A549 (cell line): ENCODE results near the gene EML4. TPM values are rescaled to one million over a fixed set of nuclear protein-coding genes. Genes with fewer than 3 reads are reported as not detected.

ENCODE experiments used
- ATAC-seq, 2 experiments: fragments of 200-7000 bp in 1 of 2; fragments of >200 bp in 1 of 2; cut with Nextera tagmentation in 1 of 2; cut with Tn5 transposase in 1 of 2; 3 replicates each; pipeline versions ENCODE4 v1.8.0 to v1.9.1; 2018 to 2020; ENCODE audit warnings: mild to moderate bottlenecking in 1 of 2, moderate library complexity in 1 of 2
- CTCF ChIA-PET: fragments of 300-600 bp; sonication (Branson Sonifier 250); formaldehyde crosslinking; extraction: SDS; loops from one replicate; lab custom pipeline; 2021; ENCODE audit warnings: antibody characterized with exemption, inconsistent platforms; lab: Yijun Ruan, JAX
- POLR2A ChIA-PET: fragments of 350-600 bp; formaldehyde crosslinking; extraction: SDS; loops from one replicate; lab custom pipeline; 2021; ENCODE audit warnings: antibody characterized with exemption, inconsistent platforms; lab: Yijun Ruan, JAX
- DNase-seq, 2 experiments: peaks; one replicate each; pipeline versions ENCODE4 v3.0.0 to v3.0.0-alpha.2; 2011 to 2016; ENCODE audit warnings: low read depth in 1 of 2, low spot score in 1 of 2
- FAIRE-seq: peaks from 2 replicates; lab custom pipeline; 2011; peaks lifted over from hg19 to GRCh38; lab: Jason Lieb, UNC
- H3K27ac ChIP-seq, 2 experiments: fragments of >200 bp; sonication (Bioruptor Twin); formaldehyde crosslinking; 3 replicates each; pipeline ENCODE4 v1.5.1; 2016 to 2017
- H3K4me1 ChIP-seq: fragments of >200 bp; sonication (Bioruptor Twin); formaldehyde crosslinking; 3 replicates; pipeline ENCODE4 v1.6.1; 2016
- H3K4me2 ChIP-seq: fragments of >200 bp; sonication (Bioruptor Twin); formaldehyde crosslinking; 3 replicates; pipeline ENCODE4 v1.6.1; 2016
- H3K4me3 ChIP-seq: fragments of >200 bp; sonication (Bioruptor Twin); formaldehyde crosslinking; 3 replicates; pipeline ENCODE4 v1.5.1; 2016
- H3K9me3 ChIP-seq: fragments of >200 bp; sonication (Bioruptor Twin); formaldehyde crosslinking; 3 replicates; pipeline ENCODE4 v1.6.1; 2016
- CBX2 ChIP-seq: fragments of 200-600 bp; sonication (generic); IDR thresholded peaks from 2 replicates; pipeline ENCODE4 v1.6.1; 2016; ENCODE audit warnings: low read depth, mild to moderate bottlenecking, borderline replicate concordance
- CTCF ChIP-seq: fragments of >200 bp; sonication (Bioruptor Twin); formaldehyde crosslinking; IDR thresholded peaks from 3 replicates; pipeline ENCODE4 v1.5.1; 2016
- ELK1 ChIP-seq: fragments of 150-350 bp; IDR thresholded peaks from 2 replicates; pipeline ENCODE4 v1.6.1; 2014; ENCODE audit warnings: low read depth, mild to moderate bottlenecking, low read length
- EP300 ChIP-seq, 2 experiments: fragments of >200 bp; sonication (Bioruptor Twin); formaldehyde crosslinking; IDR thresholded peaks; 2 replicates in 1 of 2; 3 replicates in 1 of 2; pipeline ENCODE4 v1.6.1; 2016 to 2017
- FOXS1 ChIP-seq: fragments of 250-450 bp; sonication (Bioruptor Pico); IDR thresholded peaks from 2 replicates; pipeline ENCODE4 v1.5.0; 2020; ENCODE audit warnings: mild to moderate bottlenecking, moderate library complexity
- GATA3 ChIP-seq: IDR thresholded peaks from 2 replicates; pipeline ENCODE4 v1.6.1; 2012; ENCODE audit warnings: borderline replicate concordance
- HES2 ChIP-seq: fragments of >200 bp; sonication (Bioruptor Twin); formaldehyde crosslinking; IDR thresholded peaks from 2 replicates; pipeline ENCODE4 v1.6.1; 2016
- HEYL ChIP-seq: fragments of 250-450 bp; sonication (Bioruptor Pico); IDR thresholded peaks from 2 replicates; pipeline ENCODE4 v1.8.0; 2021; ENCODE audit warnings: mild to moderate bottlenecking, moderate library complexity
- JUN ChIP-seq, 2 experiments: fragments of >200 bp; sonication (Bioruptor Twin); formaldehyde crosslinking; IDR thresholded peaks; 2 replicates in 1 of 2; 3 replicates in 1 of 2; pipeline ENCODE4 v1.6.1; 2016 to 2017
- MYC ChIP-seq: IDR thresholded peaks from 2 replicates; pipeline ENCODE4 v1.6.1; 2012; ENCODE audit warnings: mild to moderate bottlenecking, inconsistent platforms, low read length, improper control_type of control experiment, borderline replicate concordance
- NFE2L2 ChIP-seq: fragments of 150-350 bp; conservative IDR thresholded peaks from 2 replicates; pipeline ENCODE4 v1.6.1; 2014; ENCODE audit warnings: low read length
- NPAS2 ChIP-seq: fragments of 250-450 bp; sonication (Bioruptor Pico); IDR thresholded peaks from 2 replicates; pipeline ENCODE4 v1.8.0; 2022; ENCODE audit warnings: mild to moderate bottlenecking, moderate library complexity, borderline replicate concordance
- NR3C1 ChIP-seq: fragments of >200 bp; sonication (Bioruptor Twin); formaldehyde crosslinking; IDR thresholded peaks from 3 replicates; pipeline ENCODE4 v1.6.1; 2017
- PHF8 ChIP-seq: fragments of 200-600 bp; sonication (generic); IDR thresholded peaks from 2 replicates; pipeline ENCODE4 v1.6.1; 2016; ENCODE audit warnings: low read depth, mild to moderate bottlenecking, antibody characterized with exemption, moderate library complexity, borderline replicate concordance
- RAD21 ChIP-seq, 2 experiments: fragments of >200 bp in 1 of 2; sonication (Bioruptor Twin) in 1 of 2; formaldehyde crosslinking in 1 of 2; IDR thresholded peaks in 1 of 2; conservative IDR thresholded peaks in 1 of 2; 2 replicates in 1 of 2; 3 replicates in 1 of 2; pipeline ENCODE4 v1.6.1; 2012 to 2018; ENCODE audit warnings: inconsistent platforms in 1 of 2
- RARB ChIP-seq: fragments of 250-450 bp; sonication (Bioruptor Pico); IDR thresholded peaks from 2 replicates; pipeline ENCODE4 v1.8.0; 2021; ENCODE audit warnings: mild to moderate bottlenecking, moderate library complexity
- RCOR1 ChIP-seq: fragments of 150-350 bp; IDR thresholded peaks from 2 replicates; pipeline ENCODE4 v1.6.1; 2014; ENCODE audit warnings: antibody characterized with exemption, low read length, low read depth
- SMC3 ChIP-seq: fragments of >200 bp; sonication (Bioruptor Twin); formaldehyde crosslinking; IDR thresholded peaks from 3 replicates; pipeline ENCODE4 v1.6.1; 2018; ENCODE audit warnings: inconsistent platforms
- WGBS: methylation state at CpG from one replicate; pipeline ENCODE4 v1.1.6; 2017; ENCODE audit errors: missing lambda C conversion rate; 5-methylcytosine and 5-hydroxymethylcytosine counted together
- polyA plus RNA-seq, 4 experiments: library from polyadenylated mRNA; depleted of rRNA in 3 of 4; stranded (reverse); fragments of >200 nt; fragmentation: RNase III in 1 of 4; extraction: RNeasy Plus Mini Kit Qiagen cat#74134 plus additional on column Dnase treatment in 1 of 4; gene quantifications; 2 replicates in 3 of 4; 3 replicates in 1 of 4; pipeline ENCODE4 v1.2.3, GENCODE V29; 2011 to 2017

Gene EML4
- polyA plus RNA-seq, 2 of the 4 experiments (the other 2 are of a cell fraction): 34.6 to 130 TPM

- TF ChIP-seq CTCF: no peak
- no peak for TF ChIP-seq HEYL
- TF ChIP-seq MYC: no peak
- 0 out of 5 replicates have a peak, but pooled peaks of 1 of the 2 experiments have one; percentile 1 for TF ChIP-seq RAD21 (conservative IDR thresholded peaks at IDR 0.05 in 1 of 2, IDR thresholded peaks at IDR 0.05 in 1 of 2)
Measured at GRCh38 chr2:42169874-42170521, 845 bp downstream of the EML4 start (continued).

GRCh38 chr2:42170619-42171395, 1.7 kb downstream of the EML4 start:
- no peaks in the 10 kb centered on the region for H3K9me3 ChIP-seq
- no peak for DNase-seq
- no peak for FAIRE-seq
- CTCF ChIA-PET: interaction anchor here (0.9 to 2.6 kb wide), 6 partner anchors 10 to 84 kb away, joined by 3 to 12 read pairs (median 3); no protein-coding TSS in a partner anchor
- TF ChIP-seq JUN (IDR thresholded peaks at IDR 0.05) (no peak), GATA3 (no peak), NFE2L2 (no peak), CBX2 (no peak), NPAS2 (CRISPR knock-in tag) (no peak), RARB (CRISPR knock-in tag) (no peak), HES2 (no peak), RCOR1 (no peak), FOXS1 (CRISPR knock-in tag) (no peak), PHF8 (no peak), EP300 (IDR thresholded peaks at IDR 0.05) (no peak), ELK1 (no peak)
- peaks cover 29% of the 10 kb centered on the region for H3K4me1 ChIP-seq
- peak overlapping the region; percentile 71 for H3K4me3 ChIP-seq
- H3K4me2 ChIP-seq: peak overlapping the region; percentile 77
- no peak for ATAC-seq
- POLR2A ChIA-PET: interaction anchor here (1.0 to 2.1 kb wide), 2 partner anchors 29 to 38 kb away, joined by 6 to 7 read pairs; no protein-coding TSS in a partner anchor
- peak overlapping the region in 1 of 2 experiments; percentile 94; a peak in 3 of 6 replicates for H3K27ac ChIP-seq
- 68% methylated on average over 9 of the region's 9 CpGs for WGBS

GRCh38 chr2:42171396-42171980, 2.3 kb downstream of the EML4 start:
- CTCF ChIA-PET: interaction anchor here (0.9 to 2.6 kb wide), 4 partner anchors 10 to 85 kb away, joined by 3 to 12 read pairs (median 3); no protein-coding TSS in a partner anchor
- DNase-seq: no peak

More at GRCh38 chr2:42171396-42171980, 2.3 kb downstream of the EML4 start:
- Histone ChIP-seq H3K27ac (peak overlapping the region in 1 of 2 experiments; percentile 19; a peak in 2 of 6 replicates), H3K4me1 (peaks cover 29% of the 10 kb centered on the region), H3K4me2 (peak overlapping the region; percentile 77), H3K9me3 (no peaks in the 10 kb centered on the region), H3K4me3 (peak overlapping the region; percentile 71; the same call in 2 of the 3 replicates)
- FAIRE-seq: no peak
- ATAC-seq: no peak
- WGBS: 76% methylated on average over 3 of the region's 3 CpGs
- TF ChIP-seq NR3C1 (no peak), EP300 (IDR thresholded peaks at IDR 0.05) (no peak), SMC3 (no peak), MYC (no peak)
- POLR2A ChIA-PET: interaction anchor here (1.0 to 2.1 kb wide), 2 partner anchors 30 to 38 kb away, joined by 6 to 7 read pairs; no protein-coding TSS in a partner anchor
